ENCODE measurements around the gene KIAA1958.

GRCh38 chr9:112446526-112446925, 40.1 kb upstream of the KIAA1958 start:
- no peak for TF ChIP-seq RBBP5 (IDR thresholded peaks at IDR 0.05; ENCODE audit: borderline replicate concordance, low read depth, low read length)
- no peak for TF ChIP-seq USF2 (IDR thresholded peaks at IDR 0.05; ENCODE audit: low read length)
- no peak for TF ChIP-seq CTCF (IDR thresholded peaks at IDR 0.05; ENCODE audit: control extremely low read depth in 1 of 3, insufficient read depth in 1 of 3, low read depth in 1 of 3, low read length in 3 of 3)
- no peak for TF ChIP-seq TEAD4 (IDR thresholded peaks at IDR 0.05; ENCODE audit: low read depth, low read length)
- no peak for TF ChIP-seq RAD21 (IDR thresholded peaks at IDR 0.05 in 1 of 2, conservative IDR thresholded peaks at IDR 0.05 in 1 of 2; ENCODE audit: low read depth in 2 of 2, low read length in 2 of 2)
- TF ChIP-seq YY1 (IDR thresholded peaks at IDR 0.05; ENCODE audit: low read depth, low read length), result no peak
- no peak for TF ChIP-seq POLR2AphosphoS5 (IDR thresholded peaks at IDR 0.05; ENCODE audit: low read depth, low read length)
- no peak for TF ChIP-seq TAF1 (IDR thresholded peaks at IDR 0.05; ENCODE audit: low read depth, low read length)

Measured in H1 (cell line).